Cerebellar cortex (tissue), 1 donor: ENCODE results near the gene MRGPRD.

Source experiments
- DNase-seq: peaks from one replicate; pipeline ENCODE4 v3.0.0-alpha.2; 2015; ENCODE audit warnings: low spot score

Gene MRGPRD

GRCh38 chr11:68930991-68931855, 49.6 kb downstream of the MRGPRD start:
- DNase-seq: no peak
